ENCODE measurements around the gene EEIG1. TPM values are rescaled to one million over a fixed set of nuclear protein-coding genes. Genes with fewer than 3 reads are reported as not detected.

EEIG1 gene
- total RNA-seq, 4 donors from 2014 or later = 33.0 to 81.3 (median 48.9) TPM

DNA sequence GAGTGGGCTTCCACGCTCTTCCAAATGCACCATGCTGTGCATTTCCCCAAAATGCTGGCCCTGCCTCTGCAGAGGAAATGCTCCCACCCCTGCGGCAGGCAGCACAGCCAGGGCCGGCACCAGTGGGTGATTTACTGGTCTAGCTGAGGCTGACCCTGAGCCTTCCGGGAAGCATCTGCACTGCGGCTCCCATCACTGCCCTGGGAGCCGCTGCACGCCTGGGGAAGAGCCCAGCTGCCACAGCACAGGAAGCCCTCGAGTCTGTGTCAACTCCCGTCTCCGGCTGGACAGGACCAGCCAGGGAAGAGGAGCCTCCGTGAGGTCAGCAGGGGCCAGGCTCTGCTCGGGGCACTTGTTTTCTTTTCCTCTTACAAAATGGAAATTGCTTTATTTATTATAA is 25.1 kb upstream of the EEIG1 start:
- no peak overlapping the region for H3K4me3 ChIP-seq (ENCODE audit: low read depth, poor library complexity, severe bottlenecking)
- peak in 1 of 2 donors; percentile 88 for DNase-seq (ENCODE audit: low spot score in 2 of 2)
- 67 to 68% methylated on average over 12 of the region's 12 CpGs for WGBS, 2 donors
- intact Hi-C loops (cut with DNase I; ENCODE audit: low total_unique reads) = no loop called here
- TF ChIP-seq POLR2A (IDR thresholded peaks at IDR 0.05) = no peak
- TF ChIP-seq, protein P1, sequence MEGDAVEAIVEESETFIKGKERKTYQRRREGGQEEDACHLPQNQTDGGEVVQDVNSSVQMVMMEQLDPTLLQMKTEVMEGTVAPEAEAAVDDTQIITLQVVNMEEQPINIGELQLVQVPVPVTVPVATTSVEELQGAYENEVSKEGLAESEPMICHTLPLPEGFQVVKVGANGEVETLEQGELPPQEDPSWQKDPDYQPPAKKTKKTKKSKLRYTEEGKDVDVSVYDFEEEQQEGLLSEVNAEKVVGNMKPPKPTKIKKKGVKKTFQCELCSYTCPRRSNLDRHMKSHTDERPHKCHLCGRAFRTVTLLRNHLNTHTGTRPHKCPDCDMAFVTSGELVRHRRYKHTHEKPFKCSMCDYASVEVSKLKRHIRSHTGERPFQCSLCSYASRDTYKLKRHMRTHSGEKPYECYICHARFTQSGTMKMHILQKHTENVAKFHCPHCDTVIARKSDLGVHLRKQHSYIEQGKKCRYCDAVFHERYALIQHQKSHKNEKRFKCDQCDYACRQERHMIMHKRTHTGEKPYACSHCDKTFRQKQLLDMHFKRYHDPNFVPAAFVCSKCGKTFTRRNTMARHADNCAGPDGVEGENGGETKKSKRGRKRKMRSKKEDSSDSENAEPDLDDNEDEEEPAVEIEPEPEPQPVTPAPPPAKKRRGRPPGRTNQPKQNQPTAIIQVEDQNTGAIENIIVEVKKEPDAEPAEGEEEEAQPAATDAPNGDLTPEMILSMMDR (IDR thresholded peaks at IDR 0.05) = no peak

DNA sequence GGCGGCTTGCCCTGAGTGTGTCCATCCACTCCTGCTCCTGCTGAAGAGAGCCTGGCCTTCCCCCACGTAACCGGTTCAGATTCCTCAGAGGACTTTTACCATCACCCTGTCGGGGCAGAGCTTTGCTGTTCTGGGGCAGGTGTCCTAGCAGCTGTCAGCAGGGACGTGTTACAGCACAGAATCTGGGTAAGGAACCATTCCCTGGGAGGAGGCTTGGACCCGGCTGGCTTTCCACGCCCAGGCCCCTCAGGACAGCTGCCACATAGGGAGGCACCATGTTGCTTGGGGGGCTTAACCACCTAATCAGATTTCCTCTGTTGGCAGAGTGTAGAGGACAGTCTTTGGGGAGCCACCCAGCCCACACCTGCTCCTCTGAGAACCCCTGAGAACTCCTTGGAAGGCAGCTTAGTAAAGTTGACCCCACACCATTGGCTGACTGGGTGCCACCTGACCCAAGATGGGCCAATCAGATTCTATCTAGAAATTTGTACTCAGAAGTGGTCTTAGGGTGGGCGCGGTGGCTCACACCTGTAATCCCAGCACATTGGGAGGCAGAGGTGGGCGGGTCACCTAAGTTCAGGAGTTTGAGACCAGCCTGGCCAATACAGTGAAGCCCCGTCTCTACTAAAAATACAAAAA is 23.3 kb upstream of the EEIG1 start:
- intact Hi-C loops (cut with DNase I; ENCODE audit: low total_unique reads) = no loop called here
- DNase-seq (ENCODE audit: low spot score in 2 of 2) = no peak
- WGBS, 2 donors = 61 to 80% methylated on average over 11 of the region's 11 CpGs
- H3K4me3 ChIP-seq (ENCODE audit: low read depth, poor library complexity, severe bottlenecking) = no peak overlapping the region
- TF ChIP-seq, protein P1 (IDR thresholded peaks at IDR 0.05) = no peak
- no peak for TF ChIP-seq POLR2A (IDR thresholded peaks at IDR 0.05)

DNA sequence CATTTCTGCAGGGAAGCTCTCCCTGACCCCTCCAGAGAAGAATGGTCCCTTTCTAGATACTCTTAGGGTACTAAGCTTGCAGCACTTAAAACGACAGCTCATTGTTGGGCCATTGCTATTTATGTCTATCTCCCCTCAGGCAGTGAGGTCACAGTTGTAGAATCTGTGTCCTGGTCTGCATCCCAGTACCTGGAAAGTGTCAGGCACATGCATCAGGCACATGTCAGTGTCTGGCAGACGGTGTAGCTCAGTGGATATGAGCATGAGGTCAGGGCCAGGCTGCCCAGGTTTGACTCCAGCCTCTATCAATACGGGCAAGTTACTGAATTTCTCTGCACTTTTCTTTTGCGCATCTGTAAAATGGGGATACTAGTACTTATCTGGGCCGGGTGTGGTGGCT is 22.2 kb upstream of the EEIG1 start:
- intact Hi-C loops (cut with DNase I; ENCODE audit: low total_unique reads) = no loop called here
- no peak for TF ChIP-seq POLR2A (IDR thresholded peaks at IDR 0.05)
- TF ChIP-seq, protein P1 (IDR thresholded peaks at IDR 0.05) = no peak
- no peak for DNase-seq (ENCODE audit: low spot score in 2 of 2)
- H3K4me3 ChIP-seq (ENCODE audit: low read depth, poor library complexity, severe bottlenecking) = no peak overlapping the region
- 86% methylated on average over 5 of the region's 5 CpGs for WGBS, 2 donors

DNA sequence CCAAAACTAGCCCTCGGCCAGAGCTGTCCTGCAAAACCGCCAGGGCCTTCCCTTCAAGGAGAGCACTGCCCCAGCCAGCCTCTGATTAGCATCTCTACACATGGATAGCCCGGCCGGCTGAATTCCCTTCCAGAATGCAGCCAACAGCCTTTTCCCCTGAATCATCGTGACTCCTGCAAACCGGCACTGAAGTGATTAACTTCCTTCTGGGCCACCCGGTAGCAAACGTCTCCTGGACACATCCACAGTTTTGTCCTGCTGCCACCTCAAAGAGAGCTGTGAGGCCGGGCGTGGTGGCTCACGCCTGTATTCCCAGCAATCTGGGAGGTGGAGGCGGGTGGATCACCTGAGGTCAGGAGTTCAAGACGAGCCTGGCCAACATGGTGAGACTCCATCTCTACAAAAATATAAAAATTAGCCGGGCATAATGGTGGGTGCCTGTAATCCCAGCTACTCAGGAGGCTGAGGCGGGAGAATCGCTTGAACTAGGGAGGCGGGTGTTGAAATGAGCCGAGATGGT is 21.1 kb upstream of the EEIG1 start:
- H3K4me3 ChIP-seq (ENCODE audit: low read depth, poor library complexity, severe bottlenecking) = no peak overlapping the region
- no peak for TF ChIP-seq POLR2A (IDR thresholded peaks at IDR 0.05)
- TF ChIP-seq, protein P1 (IDR thresholded peaks at IDR 0.05) = no peak
- 65 to 70% methylated on average over 18 of the region's 18 CpGs for WGBS, 2 donors
- intact Hi-C loops (cut with DNase I; ENCODE audit: low total_unique reads) = no loop called here
- no peak for DNase-seq (ENCODE audit: low spot score in 2 of 2)

DNA sequence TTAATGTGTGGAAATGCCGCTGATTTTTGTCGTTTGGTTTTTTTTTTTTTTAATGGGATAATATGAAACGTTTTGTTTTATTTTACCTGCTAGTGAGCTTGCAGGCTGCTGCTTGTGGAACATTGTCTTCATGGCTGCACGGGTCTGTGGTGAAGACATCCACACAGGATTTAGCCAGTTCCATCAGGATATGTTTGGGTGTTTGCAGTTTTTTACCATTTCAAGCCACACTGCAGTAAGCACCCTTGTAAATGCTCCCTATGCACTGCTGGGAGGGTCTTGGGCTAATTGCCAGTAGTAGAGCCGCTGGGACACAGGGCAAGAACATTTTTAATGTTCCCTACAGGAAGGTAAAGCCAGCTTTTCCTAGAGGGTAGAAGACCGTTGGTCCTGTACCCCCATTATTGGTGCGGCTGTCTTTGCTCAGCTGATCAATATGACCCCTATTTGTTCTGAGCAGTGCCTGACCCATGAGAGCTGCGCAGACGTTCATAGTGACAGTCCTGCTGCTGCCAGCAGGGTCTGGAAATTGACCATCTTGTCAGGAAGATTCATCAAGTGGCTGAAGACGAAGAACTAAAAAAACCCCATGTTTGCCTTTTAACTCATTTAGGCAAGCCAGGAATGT is 20.5 kb upstream of the EEIG1 start:
- no peak overlapping the region for H3K4me3 ChIP-seq (ENCODE audit: low read depth, poor library complexity, severe bottlenecking)
- no peak for DNase-seq (ENCODE audit: low spot score in 2 of 2)
- TF ChIP-seq, protein P1 (IDR thresholded peaks at IDR 0.05) = no peak
- no peak for TF ChIP-seq POLR2A (IDR thresholded peaks at IDR 0.05)
- intact Hi-C loops (cut with DNase I; ENCODE audit: low total_unique reads) = no loop called here
- 78 to 79% methylated on average over 10 of the region's 10 CpGs for WGBS, 2 donors

All from lower leg skin (tissue), 4 donors.